IPS DF 19.7 (cell line): ENCODE results near the gene TRUB2.
"Not testable (repeated sequence)": the region's sequence is repeated elsewhere in the genome, so short reads cannot be mapped to it uniquely, and the experiment has no call there.

Experiments
- DNase-seq: peaks from one replicate; pipeline ENCODE4 v3.0.0-alpha.2; 2013; ENCODE audit warnings: low read depth, low spot score

The TRUB2 gene

DNA sequence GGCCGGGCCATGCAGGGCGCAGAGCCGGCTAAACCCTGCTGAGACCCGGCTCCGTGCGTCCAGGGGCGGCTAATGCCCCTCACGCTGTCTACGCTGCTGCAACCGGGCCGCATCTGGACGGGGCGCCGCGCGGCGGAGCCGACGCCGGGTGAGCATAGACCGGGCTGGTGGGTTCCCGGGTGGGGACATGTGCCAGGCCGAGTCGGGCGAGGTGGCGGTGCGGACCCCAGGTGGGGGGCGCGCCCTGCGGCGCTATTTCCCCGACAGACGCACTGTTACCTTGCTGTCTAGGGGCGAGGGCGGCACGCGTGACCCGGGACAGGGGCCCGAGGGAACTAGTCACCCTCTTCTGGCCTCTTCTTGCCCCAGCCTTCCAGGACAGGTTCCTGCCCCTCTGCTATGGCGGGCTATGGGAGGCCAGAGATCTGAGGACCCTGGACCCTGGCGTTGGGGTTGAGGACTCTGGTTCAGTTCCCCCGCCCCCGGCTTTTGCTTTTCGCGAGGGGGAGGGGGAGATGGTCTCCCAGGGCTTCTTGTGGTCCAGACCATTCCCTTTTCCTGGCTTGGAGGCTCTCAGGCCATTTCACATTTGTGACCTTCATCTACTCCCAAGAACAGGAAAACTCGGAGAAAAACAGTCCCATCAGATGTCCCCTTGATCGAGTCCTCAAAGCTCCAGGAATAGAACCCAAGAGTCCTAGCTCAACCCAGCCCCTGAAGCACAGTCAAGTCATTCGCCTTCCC, 18.6 kb upstream of the TRUB2 start:
- DNase-seq: no peak

GRCh38 chr9:128339761-128340690, 17.8 kb upstream of the TRUB2 start, which contains the start of gene SLC27A4:
TSS of gene SLC27A4 (plus strand) at chr9:128340527. CDS start at chr9:128343133, 2,606 bp downstream.
- peak; percentile 82 for DNase-seq

GRCh38 chr9:128338852-128339614, 16.8 kb upstream of the TRUB2 start:
- not testable (repeated sequence) for DNase-seq

DNA sequence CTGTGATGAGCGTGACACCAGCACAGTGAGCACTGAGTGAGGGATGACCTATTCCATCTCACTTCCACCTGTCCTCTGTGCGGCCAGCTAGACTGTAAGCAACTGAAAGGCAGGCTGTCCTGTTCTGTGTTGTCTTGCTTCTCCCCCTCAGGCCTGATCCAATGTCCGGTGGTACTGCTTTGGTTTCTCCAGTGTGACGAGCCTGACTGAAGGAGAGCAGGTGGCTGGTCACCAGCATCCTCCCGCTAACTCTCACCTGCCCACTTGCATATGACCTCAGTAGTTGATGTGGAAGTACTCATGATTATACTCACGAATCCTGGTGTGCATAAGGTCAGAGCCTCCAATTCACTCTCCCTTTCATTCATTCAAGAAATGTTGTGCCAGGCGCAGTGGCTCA, 15.7 kb upstream of the TRUB2 start:
- DNase-seq: no peak

- DNase-seq: no peak
These were observed 13.7 kb upstream of the TRUB2 start for GRCh38 chr9:128335914-128336313.

- no peak for DNase-seq
These were observed 12.9 kb upstream of the TRUB2 start for GRCh38 chr9:128335161-128335560.

DNA sequence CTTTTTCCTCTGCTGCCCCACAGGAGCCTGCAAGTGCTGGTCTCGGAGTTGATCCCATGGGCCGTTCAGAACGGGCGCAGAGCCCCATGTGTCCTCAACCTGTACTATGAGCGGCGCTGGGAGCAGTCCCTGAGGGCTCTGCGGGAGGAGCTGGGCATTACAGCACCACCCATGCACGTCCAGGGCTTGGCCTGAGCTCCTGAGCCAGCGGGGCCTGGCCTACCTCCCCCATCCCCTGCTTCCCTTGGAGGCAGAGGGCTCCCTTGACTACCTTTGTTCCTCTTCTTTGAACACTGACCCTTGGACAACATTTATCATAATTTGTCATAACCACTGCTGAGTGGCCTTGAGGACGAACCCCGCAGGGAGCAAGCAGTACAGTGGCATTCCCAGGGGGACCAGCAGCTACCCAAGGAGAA, 11.2 kb upstream of the TRUB2 start:
- no peak for DNase-seq

GRCh38 chr9:128325629-128326028, 3.4 kb upstream of the TRUB2 start:
- DNase-seq: no peak

DNA sequence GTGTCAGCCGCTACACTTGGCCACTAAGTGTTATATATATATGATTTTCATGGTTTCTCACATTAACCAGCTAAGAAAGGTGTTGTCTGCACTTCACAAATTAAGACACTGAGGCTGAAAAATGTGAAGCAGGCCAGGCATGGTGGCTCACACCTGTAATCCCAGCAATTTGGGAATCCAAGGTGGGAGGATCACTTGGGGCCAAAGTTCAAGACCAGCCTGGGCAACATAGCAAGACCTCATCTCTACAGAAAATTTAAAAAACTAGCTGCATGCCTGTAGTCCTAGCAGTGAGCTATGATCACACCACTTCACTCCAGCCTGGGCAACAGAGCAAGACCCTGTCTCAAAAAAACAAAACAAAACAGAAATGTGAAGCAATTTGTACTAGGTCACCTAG, 2.2 kb upstream of the TRUB2 start:
- no peak for DNase-seq

DNA sequence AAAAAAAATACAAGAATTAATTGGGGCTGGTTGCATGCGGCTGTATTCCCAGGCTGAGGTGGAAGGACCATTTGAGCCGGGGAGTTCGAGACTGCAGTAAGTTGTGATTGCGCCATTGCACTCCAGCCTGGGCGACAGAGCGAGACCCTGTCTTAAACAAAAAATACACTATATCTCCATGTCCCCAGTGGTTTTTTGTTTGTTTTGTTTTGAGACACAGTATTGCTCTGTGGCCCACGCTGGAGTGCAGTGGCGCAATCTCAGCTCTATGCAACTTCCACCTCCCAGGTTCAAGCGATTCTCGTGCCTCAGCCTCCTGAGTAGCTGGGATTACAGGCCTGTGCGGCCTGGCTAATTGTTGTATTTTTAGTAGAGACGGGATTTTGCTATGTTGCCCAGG, 1.5 kb upstream of the TRUB2 start:
- no peak for DNase-seq

- no peak for DNase-seq
These were observed 1.0 kb upstream of the TRUB2 start for GRCh38 chr9:128323212-128323730.

DNA sequence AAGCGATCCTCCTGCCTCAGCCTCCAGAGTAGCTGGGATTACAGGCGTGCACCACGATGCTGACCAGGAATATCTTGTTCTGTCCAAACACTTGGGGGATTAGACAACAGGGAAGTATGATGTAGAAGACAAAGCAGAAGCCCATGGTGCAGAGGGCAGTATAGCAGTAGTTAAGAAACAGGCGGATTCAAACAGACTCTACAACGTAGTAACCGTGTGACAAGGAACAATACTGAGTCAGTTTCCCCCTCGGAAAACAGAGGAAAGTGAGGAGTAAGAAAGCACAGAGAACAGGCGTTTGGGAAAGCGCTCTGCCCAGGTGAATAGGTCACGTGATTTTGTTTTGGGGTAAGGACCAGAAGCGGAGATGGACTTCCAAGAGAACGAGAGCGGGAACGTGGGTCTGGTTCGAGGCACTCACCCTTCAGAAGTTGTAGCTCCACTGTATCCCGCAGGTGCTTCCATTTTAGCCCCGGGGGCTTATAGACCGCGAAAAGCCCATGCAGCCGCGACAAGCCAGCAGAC, 306 bp downstream of the TRUB2 start:
- peak; percentile 30 for DNase-seq

GRCh38 chr9:128321343-128321742, 904 bp downstream of the TRUB2 start:
- DNase-seq: no peak

DNA sequence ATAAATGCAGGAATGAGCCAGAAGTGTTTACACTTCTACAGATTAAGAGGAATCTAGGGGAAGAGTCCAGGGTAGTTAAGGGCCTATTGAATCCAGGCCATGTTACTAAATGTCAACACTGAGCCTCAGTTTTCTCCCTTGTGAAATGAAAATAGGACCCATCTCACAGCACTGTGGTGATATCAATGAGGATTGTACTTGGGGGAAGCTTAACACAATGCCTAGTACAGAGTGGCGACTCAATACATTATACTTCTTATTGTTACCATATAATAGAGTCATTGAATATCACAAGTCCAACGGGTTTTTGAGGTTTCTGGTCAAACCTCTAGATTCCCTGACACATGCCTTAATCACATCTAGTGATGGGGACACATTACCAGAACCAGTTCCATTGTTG, 4.6 kb downstream of the TRUB2 start:
- DNase-seq: no peak

DNA sequence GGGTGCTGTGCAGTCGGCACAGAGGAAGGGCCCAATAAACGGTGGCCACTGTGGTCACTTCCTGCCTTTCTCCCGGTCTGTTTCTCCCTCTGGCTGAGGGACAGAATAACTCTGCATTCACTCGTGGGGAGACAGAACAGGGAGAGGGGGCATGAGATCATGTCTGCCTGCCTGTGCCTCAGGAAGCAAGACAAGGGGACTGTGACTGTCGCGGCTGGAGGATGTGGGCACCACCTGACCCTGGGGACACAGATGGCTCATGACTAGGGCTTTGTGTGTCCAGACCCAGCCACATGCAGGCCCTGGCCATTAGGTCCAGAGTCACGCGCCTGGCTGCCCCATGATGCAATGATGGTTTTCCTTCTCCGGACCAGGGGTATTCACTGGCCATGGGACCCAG, 5.8 kb downstream of the TRUB2 start:
- no peak for DNase-seq

GRCh38 chr9:128314697-128315096, 7.5 kb downstream of the TRUB2 start:
- DNase-seq: no peak

DNA sequence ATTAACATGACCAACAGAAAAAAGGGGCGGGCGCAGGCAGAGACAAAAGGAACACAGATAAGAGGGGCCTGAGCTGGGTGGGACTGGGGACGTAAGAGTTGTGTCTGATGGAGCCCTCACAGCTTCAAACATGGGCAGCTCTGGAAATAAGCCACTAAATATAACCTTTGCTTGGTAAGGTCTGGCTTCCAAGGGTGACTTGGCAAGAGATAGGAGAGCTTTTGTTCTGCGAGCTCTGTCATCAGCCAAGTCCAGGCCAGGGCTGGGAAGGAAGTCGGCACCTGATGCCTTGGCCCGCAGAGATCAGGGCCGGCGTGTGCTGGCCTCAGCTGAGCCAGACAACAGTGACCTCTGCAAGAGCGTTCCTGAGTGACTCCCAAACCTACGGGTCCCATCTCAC, 11.8 kb downstream of the TRUB2 start:
- DNase-seq: no peak

GRCh38 chr9:128309551-128309950, 12.7 kb downstream of the TRUB2 start:
- no peak for DNase-seq

- DNase-seq: no peak
These were observed 17.3 kb downstream of the TRUB2 start for GRCh38 chr9:128304971-128305288.

DNA sequence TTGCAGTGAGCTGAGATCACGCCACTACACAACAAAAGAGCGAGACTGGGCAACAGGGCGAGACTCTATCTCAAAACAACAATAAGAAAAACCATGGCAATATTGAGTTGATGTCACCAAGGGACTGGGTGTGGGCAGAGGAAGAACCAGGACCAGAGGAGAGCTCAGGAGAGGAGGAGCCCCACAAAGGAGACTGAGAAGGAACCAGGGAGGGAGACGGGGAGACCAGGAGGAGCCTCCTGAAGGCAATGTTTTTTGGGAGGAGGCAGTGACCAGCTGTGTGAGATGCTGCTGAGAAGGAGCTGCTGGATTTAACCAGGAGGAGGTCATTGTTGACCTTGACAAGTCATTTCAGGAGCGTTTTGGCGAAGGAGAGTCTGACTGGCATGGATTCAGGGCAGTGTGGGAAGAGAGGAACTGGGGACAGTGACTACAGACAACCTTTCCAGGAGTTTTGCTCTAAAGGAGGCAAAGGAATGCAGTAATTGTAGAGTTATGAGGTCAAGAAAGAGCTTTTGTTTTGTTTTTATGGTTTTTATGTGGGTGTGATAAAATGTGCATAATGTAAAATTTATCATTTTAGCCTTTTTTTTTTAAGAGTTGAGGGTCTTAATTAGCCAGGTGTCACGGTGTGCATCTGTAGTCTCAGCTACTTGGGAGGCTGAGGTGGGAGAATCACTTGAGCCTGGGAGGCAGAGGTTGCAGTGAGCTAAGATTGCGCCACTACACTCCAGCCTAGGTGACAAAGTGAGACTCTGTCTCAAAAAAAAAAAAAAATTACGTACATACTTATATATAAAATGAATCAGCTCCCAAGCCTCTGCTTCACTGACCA, 17.9 kb downstream of the TRUB2 start:
- no peak for DNase-seq
